Keratinocyte (primary cell): Measurements from ENCODE around the gene PARN. TPM values are rescaled to one million over a fixed set of nuclear protein-coding genes. Genes with fewer than 3 reads are reported as not detected.
"Not testable (repeated sequence)": the region's sequence is repeated elsewhere in the genome, so short reads cannot be mapped to it uniquely, and the experiment has no call there.

Experiments
- DNase-seq: peaks from one replicate; pipeline ENCODE4 v3.0.0-alpha.2; 2011; ENCODE audit warnings: low read depth, missing footprints, low spot score
- FAIRE-seq: peaks from 2 replicates; lab custom pipeline; 2011; peaks lifted over from hg19 to GRCh38; lab: Jason Lieb, UNC
- H2AFZ ChIP-seq: 2 replicates; pipeline ENCODE4 v1.6.0; 2012; ENCODE audit warnings: low read length, control low read depth, inconsistent platforms; ENCODE audit not compliant: control insufficient read depth
- H3K27ac ChIP-seq: 2 replicates; pipeline ENCODE4 v1.5.1; 2011; ENCODE audit warnings: low read length; ENCODE audit not compliant: control insufficient read depth, insufficient read depth
- H3K27me3 ChIP-seq: 3 replicates; pipeline ENCODE4 v1.6.0; 2011; ENCODE audit warnings: low read length; ENCODE audit not compliant: control insufficient read depth, insufficient read depth; ENCODE audit errors: extremely low read depth
- H3K36me3 ChIP-seq, 2 experiments: 2 replicates in 1 of 2; 3 replicates in 1 of 2; pipeline ENCODE4 v1.5.1; 2011; ENCODE audit warnings: low read length in 2 of 2, mild to moderate bottlenecking in 1 of 2; ENCODE audit not compliant: control insufficient read depth in 2 of 2, insufficient read depth in 2 of 2; ENCODE audit errors: extremely low read depth in 1 of 2
- H3K4me1 ChIP-seq: 3 replicates; pipeline ENCODE4 v1.5.1; 2011; ENCODE audit warnings: low read length; ENCODE audit not compliant: control insufficient read depth, insufficient read depth; ENCODE audit errors: extremely low read depth
- H3K4me2 ChIP-seq: 3 replicates; pipeline ENCODE4 v1.6.0; 2011; ENCODE audit warnings: low read depth, low read length; ENCODE audit not compliant: control insufficient read depth, insufficient read depth; ENCODE audit errors: extremely low read depth
- H3K4me3 ChIP-seq, 3 experiments: fragments of 200-600 bp in 1 of 3; sonication (generic) in 1 of 3; 2 replicates in 2 of 3; 3 replicates in 1 of 3; pipeline ENCODE4 v1.5.1; 2011 to 2016; ENCODE audit warnings: low read length in 3 of 3, mild to moderate bottlenecking in 3 of 3, control low read depth in 2 of 3, inconsistent platforms in 1 of 3, low read depth in 1 of 3, mixed read lengths in 1 of 3, mixed run types in 1 of 3, moderate library complexity in 1 of 3; ENCODE audit not compliant: control insufficient read depth in 2 of 3, insufficient read depth in 2 of 3; ENCODE audit errors: extremely low read depth in 1 of 3
- H3K79me2 ChIP-seq: 2 replicates; pipeline ENCODE4 v1.6.0; 2012; ENCODE audit warnings: low read length; ENCODE audit not compliant: control insufficient read depth, insufficient read depth
- H3K9ac ChIP-seq: 3 replicates; pipeline ENCODE4 v1.6.0; 2011; ENCODE audit warnings: low read length; ENCODE audit not compliant: control insufficient read depth, insufficient read depth; ENCODE audit errors: extremely low read depth
- H3K9me1 ChIP-seq: 3 replicates; pipeline ENCODE4 v1.6.0; 2011; ENCODE audit warnings: low read length; ENCODE audit not compliant: control insufficient read depth, insufficient read depth; ENCODE audit errors: extremely low read depth
- H3K9me3 ChIP-seq: 2 replicates; pipeline ENCODE4 v1.5.1; 2012; ENCODE audit warnings: low read depth, low read length; ENCODE audit not compliant: control insufficient read depth
- H4K20me1 ChIP-seq: 3 replicates; pipeline ENCODE4 v1.6.0; 2011; ENCODE audit warnings: low read length; ENCODE audit not compliant: control insufficient read depth, insufficient read depth; ENCODE audit errors: extremely low read depth
- EZH2 ChIP-seq: IDR thresholded peaks from one replicate; pipeline ENCODE4 v1.6.1; 2012; ENCODE audit warnings: inconsistent platforms, mild to moderate bottlenecking, low read length, moderate library complexity
- dilution Hi-C: fragments of 300-500 bp; cut with MboI; formaldehyde crosslinking; loops from one replicate; pipeline ENCODE4 v1.7.0; 2020; ENCODE audit warnings: low sequenced_read_pairs; ENCODE audit not compliant: extremely low pct_ligation_motif_present
- polyA plus RNA-seq, 5 experiments: library from polyadenylated mRNA; depleted of rRNA in 3 of 5; stranded (reverse) in 3 of 5; stranded (forward) in 1 of 5; unstranded in 1 of 5; fragments of >200 nt; gene quantifications; 1 replicate in 1 of 5; 2 replicates in 3 of 5; 3 replicates in 1 of 5; pipeline versions ENCODE4 v1.2.1 to v1.2.3, GENCODE V29; 2011 to 2012; ENCODE audit warnings: missing spikeins in 2 of 5, low read depth in 1 of 5, low replicate concordance in 1 of 5
- TF ChIP-seq, protein P1 (sequence below), 3 experiments: IDR thresholded peaks in 1 of 3; conservative IDR thresholded peaks in 1 of 3; optimal IDR thresholded peaks in 1 of 3; 2 replicates in 2 of 3; 3 replicates in 1 of 3; pipeline versions ENCODE3 to v1.5.1; 2011; ENCODE audit warnings: low read length in 3 of 3, mild to moderate bottlenecking in 3 of 3, moderate library complexity in 2 of 3, control low read depth in 1 of 3, inconsistent platforms in 1 of 3; ENCODE audit not compliant: insufficient read depth in 2 of 3; ENCODE audit errors: extremely low read depth in 1 of 3

The PARN gene
- polyA plus RNA-seq, 1 donor (not counting 4 experiments of a cell fraction or from before 2014, with no cell fraction given) = 40.8 TPM

DNA sequence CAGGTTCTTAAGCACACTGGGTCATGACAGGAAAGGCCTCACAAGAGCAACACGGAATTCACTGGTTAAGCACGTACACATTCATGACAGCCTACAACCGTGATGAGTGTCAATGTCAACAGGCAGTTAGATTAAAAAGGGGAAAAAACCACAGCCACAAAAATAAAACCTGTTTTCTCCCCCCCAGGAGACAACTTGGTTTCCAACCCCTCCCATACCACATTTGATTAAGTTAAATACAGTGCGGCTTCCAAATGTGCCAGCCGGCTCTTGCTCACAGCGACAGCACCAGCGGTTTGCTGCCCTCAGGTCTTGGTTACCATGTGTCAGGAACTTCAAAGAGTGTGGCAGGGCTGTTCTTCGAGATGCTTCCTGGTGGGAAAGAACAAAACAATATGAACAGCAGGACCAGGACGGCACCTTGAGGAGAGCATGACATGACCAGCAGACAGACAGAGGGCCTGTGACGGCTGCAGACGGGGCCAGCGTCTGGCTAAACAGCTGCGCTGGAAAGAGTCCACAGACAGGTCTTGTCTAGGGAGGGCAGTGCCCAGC is 193.6 kb downstream of the PARN start:
- Histone ChIP-seq H3K4me2 (no peak overlapping the region), H3K9me3 (no peaks in the 10 kb centered on the region), H4K20me1 (no peaks in the 10 kb centered on the region), H2AFZ (no peak overlapping the region), H3K36me3 (peaks cover 0 to 5% of the 10 kb centered on the region in 2 experiments), H3K27me3 (no peaks in the 10 kb centered on the region), H3K9me1 (no peaks in the 10 kb centered on the region), H3K4me1 (no peaks in the 10 kb centered on the region), H3K27ac (no peak overlapping the region), H3K79me2 (no peaks in the 10 kb centered on the region), H3K4me3 (no peak overlapping the region), H3K9ac (no peak overlapping the region)
- no peak for TF ChIP-seq EZH2
- TF ChIP-seq, protein P1, sequence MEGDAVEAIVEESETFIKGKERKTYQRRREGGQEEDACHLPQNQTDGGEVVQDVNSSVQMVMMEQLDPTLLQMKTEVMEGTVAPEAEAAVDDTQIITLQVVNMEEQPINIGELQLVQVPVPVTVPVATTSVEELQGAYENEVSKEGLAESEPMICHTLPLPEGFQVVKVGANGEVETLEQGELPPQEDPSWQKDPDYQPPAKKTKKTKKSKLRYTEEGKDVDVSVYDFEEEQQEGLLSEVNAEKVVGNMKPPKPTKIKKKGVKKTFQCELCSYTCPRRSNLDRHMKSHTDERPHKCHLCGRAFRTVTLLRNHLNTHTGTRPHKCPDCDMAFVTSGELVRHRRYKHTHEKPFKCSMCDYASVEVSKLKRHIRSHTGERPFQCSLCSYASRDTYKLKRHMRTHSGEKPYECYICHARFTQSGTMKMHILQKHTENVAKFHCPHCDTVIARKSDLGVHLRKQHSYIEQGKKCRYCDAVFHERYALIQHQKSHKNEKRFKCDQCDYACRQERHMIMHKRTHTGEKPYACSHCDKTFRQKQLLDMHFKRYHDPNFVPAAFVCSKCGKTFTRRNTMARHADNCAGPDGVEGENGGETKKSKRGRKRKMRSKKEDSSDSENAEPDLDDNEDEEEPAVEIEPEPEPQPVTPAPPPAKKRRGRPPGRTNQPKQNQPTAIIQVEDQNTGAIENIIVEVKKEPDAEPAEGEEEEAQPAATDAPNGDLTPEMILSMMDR (optimal IDR thresholded peaks at IDR 0.05 in 1 of 3, IDR thresholded peaks at IDR 0.05 in 1 of 3, conservative IDR thresholded peaks at IDR 0.05 in 1 of 3; ENCODE audit: extremely low read depth in 1 of 3, insufficient read depth in 2 of 3, low read length in 3 of 3) = no peak
- FAIRE-seq = no peak
- DNase-seq = no peak
- dilution Hi-C loops = no loop called here

DNA sequence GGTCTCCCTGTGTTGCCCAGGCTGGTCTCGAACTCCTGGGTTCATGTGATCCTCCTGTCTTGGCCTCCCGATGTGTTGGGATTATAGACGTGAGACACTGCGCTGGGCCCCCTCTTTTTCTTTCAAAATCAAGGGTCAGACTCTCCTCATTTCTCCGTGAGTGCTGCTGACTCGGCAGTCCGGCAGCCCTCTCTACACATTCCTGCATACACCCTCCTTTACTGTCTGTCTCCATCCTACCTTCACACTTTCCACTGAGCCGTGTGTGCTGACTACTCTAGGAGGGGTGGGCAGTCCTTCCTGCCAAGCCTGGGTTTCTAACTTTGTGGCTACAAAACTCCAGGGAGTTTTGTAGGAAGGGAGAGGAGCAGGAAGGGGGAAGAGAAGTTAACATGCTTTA is 195.2 kb downstream of the PARN start:
- no peaks in the 10 kb centered on the region for H3K9me3 ChIP-seq
- H3K27me3 ChIP-seq = no peaks in the 10 kb centered on the region
- FAIRE-seq (no peak), DNase-seq (no peak)
- no peak overlapping the region for H3K9ac ChIP-seq
- no peak overlapping the region for H3K27ac ChIP-seq
- no peaks in the 10 kb centered on the region for H3K79me2 ChIP-seq
- H3K4me1 ChIP-seq = no peaks in the 10 kb centered on the region
- TF ChIP-seq, protein P1 (optimal IDR thresholded peaks at IDR 0.05 in 1 of 3, IDR thresholded peaks at IDR 0.05 in 1 of 3, conservative IDR thresholded peaks at IDR 0.05 in 1 of 3; ENCODE audit: extremely low read depth in 1 of 3, insufficient read depth in 2 of 3, low read length in 3 of 3) = no peak
- no peak for TF ChIP-seq EZH2
- no peaks in the 10 kb centered on the region for H3K9me1 ChIP-seq
- H2AFZ ChIP-seq = no peak overlapping the region
- H3K4me3 ChIP-seq = no peak overlapping the region
- no peaks in the 10 kb centered on the region for H4K20me1 ChIP-seq
- dilution Hi-C loops = no loop called here
- no peak overlapping the region for H3K4me2 ChIP-seq
- peaks cover 0 to 5% of the 10 kb centered on the region in 2 experiments for H3K36me3 ChIP-seq

DNA sequence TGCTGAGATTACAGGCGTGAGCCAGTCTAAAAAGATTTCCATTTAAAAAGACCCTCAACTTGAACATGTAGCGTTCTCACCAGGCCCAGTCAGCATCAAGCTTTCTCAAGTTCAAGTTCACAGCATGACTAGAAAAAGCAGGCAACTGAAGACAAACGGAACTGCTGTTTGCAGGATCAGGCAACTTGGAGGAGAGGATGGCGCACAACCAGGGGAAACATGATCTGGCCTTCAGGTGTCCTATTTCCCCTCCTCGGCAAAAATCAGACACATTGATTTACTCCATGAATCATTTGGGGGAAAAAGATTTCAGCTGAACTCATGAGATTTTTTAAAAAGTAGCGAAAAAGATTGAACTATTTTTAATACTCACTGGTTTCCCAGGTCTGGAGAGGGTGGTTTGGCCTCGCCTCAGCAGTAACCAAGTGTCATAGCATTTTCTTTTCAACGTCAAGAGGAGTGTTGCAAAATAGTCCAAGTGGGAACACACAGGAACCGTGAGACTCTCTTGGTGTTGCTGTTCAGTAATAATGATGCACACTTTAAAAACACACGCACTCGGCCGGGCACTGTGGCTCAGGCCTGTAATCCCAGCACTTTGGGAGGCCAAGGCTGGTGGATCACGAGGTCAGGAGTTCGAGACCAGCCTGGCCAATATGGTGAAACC is 201.0 kb downstream of the PARN start:
- DNase-seq, H2AFZ ChIP-seq, H4K20me1 ChIP-seq, H3K4me1 ChIP-seq, H3K4me2 ChIP-seq, H3K9me3 ChIP-seq, H3K9me1 ChIP-seq, dilution Hi-C loops, H3K79me2 ChIP-seq, FAIRE-seq, H3K36me3 ChIP-seq, H3K4me3 ChIP-seq, H3K27me3 ChIP-seq, H3K27ac ChIP-seq, H3K9ac ChIP-seq: not testable (repeated sequence)
